CD4-positive, alpha-beta T cell treated with Interferon gamma for 1 hour (primary cell): ENCODE measurements around the gene FMO2.

Experiments used
- DNase-seq: peaks from one replicate; pipeline ENCODE4 v3.0.0-alpha.2; 2020

FMO2 gene

GRCh38 chr1:171185091-171185490, at the start of gene FMO2:
FMO2 (plus strand) TSS chr1:171185300; CDS start chr1:171185714, 414 bp downstream.
- no peak for DNase-seq

GRCh38 chr1:171137580-171137979, 47.5 kb upstream of the FMO2 start:
- DNase-seq, result no peak

GRCh38 chr1:171138980-171139379, 46.1 kb upstream of the FMO2 start:
- no peak for DNase-seq

- DNase-seq, result no peak
These were observed 45.2 kb upstream of the FMO2 start for GRCh38 chr1:171139890-171140289.

- no peak for DNase-seq
These were observed 44.7 kb upstream of the FMO2 start for GRCh38 chr1:171140401-171140800.

GRCh38 chr1:171140956-171141687, 44.0 kb upstream of the FMO2 start:
- DNase-seq, result no peak

GRCh38 chr1:171141688-171142415, 43.2 kb upstream of the FMO2 start:
- DNase-seq, result no peak

GRCh38 chr1:171142416-171143385, 42.4 kb upstream of the FMO2 start:
- DNase-seq, result no peak

GRCh38 chr1:171150156-171150555, 34.9 kb upstream of the FMO2 start:
- DNase-seq, result no peak

GRCh38 chr1:171152549-171152948, 32.6 kb upstream of the FMO2 start:
- DNase-seq, result no peak

- no peak for DNase-seq
These were observed 29.6 kb upstream of the FMO2 start for GRCh38 chr1:171155484-171155883.

- DNase-seq, result no peak
These were observed 27.0 kb upstream of the FMO2 start for GRCh38 chr1:171158096-171158495.

- DNase-seq, result no peak
These were observed 26.5 kb upstream of the FMO2 start for GRCh38 chr1:171158551-171158950.

GRCh38 chr1:171159148-171159547, 26.0 kb upstream of the FMO2 start:
- no peak for DNase-seq

GRCh38 chr1:171160211-171160610, 24.9 kb upstream of the FMO2 start:
- DNase-seq, result no peak

GRCh38 chr1:171160639-171161354, 24.3 kb upstream of the FMO2 start:
- DNase-seq, result no peak

- DNase-seq, result no peak
These were observed 23.7 kb upstream of the FMO2 start for GRCh38 chr1:171161431-171161830.

GRCh38 chr1:171166361-171166760, 18.7 kb upstream of the FMO2 start:
- DNase-seq, result no peak

- no peak for DNase-seq
These were observed 17.3 kb upstream of the FMO2 start for GRCh38 chr1:171167785-171168184.

GRCh38 chr1:171172471-171172870, 12.6 kb upstream of the FMO2 start:
- no peak for DNase-seq

- no peak for DNase-seq
These were observed 12.0 kb upstream of the FMO2 start for GRCh38 chr1:171173069-171173468.

- no peak for DNase-seq
These were observed 10.4 kb upstream of the FMO2 start for GRCh38 chr1:171174560-171175294.
